ENCODE measurements around the gene CD27.

DNA sequence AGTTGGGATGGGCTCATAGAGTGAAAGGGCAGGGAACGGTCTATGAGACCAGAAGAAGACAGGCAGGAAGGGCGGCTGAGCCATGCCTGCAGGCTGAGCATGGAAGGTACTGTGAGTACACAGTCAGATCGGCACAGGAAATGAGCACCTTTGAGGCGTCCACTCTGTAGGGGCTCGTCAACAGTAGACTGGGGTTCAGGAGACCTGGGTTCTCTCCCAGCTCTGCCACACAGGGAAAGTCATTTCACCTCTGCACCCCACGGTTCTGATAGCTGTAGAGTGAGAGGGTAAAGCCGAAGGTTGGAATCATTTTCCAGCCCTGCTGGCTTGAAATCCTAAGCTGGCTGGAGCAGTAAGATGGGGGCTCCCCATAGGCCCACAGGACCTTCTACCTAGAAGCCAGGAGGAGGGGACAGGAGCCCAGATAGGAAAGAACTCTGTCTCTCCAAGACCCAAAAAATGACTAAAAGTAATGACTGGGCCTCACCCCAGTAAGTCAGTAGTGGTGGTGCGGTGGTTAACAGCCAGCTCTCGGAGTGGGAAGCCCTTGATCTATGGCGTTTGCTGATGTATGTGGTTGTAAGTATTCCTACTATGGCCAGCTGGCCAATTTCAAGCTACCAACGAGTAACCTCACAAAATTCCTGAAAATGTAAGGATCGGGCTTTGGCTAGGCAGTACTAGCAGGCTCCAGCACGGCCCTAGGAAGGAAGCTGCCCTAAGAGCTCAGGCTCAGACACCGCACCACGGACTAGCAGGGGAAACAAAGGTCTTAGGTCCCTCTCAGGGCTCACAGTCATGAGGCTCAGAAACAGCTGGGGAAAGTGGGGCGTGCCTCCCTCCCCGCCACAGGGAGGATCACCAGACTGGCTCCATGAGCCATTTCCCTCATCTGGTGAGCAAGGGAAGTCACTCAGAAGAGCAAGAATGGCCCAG is 10.3 kb upstream of the CD27 start:
- TF ChIP-seq CTCF (conservative IDR thresholded peaks at IDR 0.05; ENCODE audit: low read depth, low read length) (no peak), EZH2 (IDR thresholded peaks at IDR 0.05; ENCODE audit: low read length, unreplicated experiment) (no peak), EZH2phosphoT487 (IDR thresholded peaks at IDR 0.05; ENCODE audit: borderline replicate concordance, low read length) (no peak)

All from PC-3 (cell line).